HEK293T (cell line): Measurements from ENCODE around the gene ENOSF1.
A peak's percentile ranks its signal among the peaks of the same experiment; 100 is the strongest.

Source experiments
- CTCF ChIA-PET: fragments of 350-600 bp; formaldehyde crosslinking; extraction: SDS; loops from one replicate; lab custom pipeline; 2021; ENCODE audit warnings: antibody characterized with exemption, inconsistent platforms; lab: Yijun Ruan, JAX
- POLR2A ChIA-PET: fragments of 350-600 bp; formaldehyde crosslinking; extraction: SDS; loops from one replicate; lab custom pipeline; 2020; ENCODE audit warnings: antibody characterized with exemption, inconsistent platforms; lab: Yijun Ruan, JAX
- DNase-seq: peaks from one replicate; pipeline ENCODE4 v3.0.0; 2012; ENCODE audit warnings: mixed read lengths; ENCODE audit errors: extremely low spot score
- ARNT ChIP-seq: fragments of 450-650 bp; IDR thresholded peaks from 2 replicates; pipeline ENCODE4 v1.6.1; 2017; ENCODE audit warnings: mild to moderate bottlenecking
- BHLHE40 ChIP-seq: fragments of 450-650 bp; IDR thresholded peaks from 2 replicates; pipeline ENCODE4 v1.6.1; 2016; ENCODE audit warnings: mild to moderate bottlenecking, moderate library complexity, borderline replicate concordance
- CTBP1 ChIP-seq: fragments of 450-650 bp; IDR thresholded peaks from 2 replicates; pipeline ENCODE4 v1.6.1; 2016; ENCODE audit warnings: borderline replicate concordance
- ELF4 ChIP-seq: fragments of 450-650 bp; IDR thresholded peaks from 2 replicates; pipeline ENCODE4 v1.6.1; 2017; ENCODE audit warnings: antibody characterized with exemption
- FOXA1 ChIP-seq: fragments of 450-650 bp; IDR thresholded peaks from 2 replicates; pipeline ENCODE4 v1.6.1; 2016; ENCODE audit warnings: mild to moderate bottlenecking
- FOXK2 ChIP-seq: fragments of 450-650 bp; IDR thresholded peaks from 2 replicates; pipeline ENCODE4 v1.6.1; 2016; ENCODE audit warnings: mild to moderate bottlenecking
- FOXM1 ChIP-seq: fragments of 450-650 bp; IDR thresholded peaks from 2 replicates; pipeline ENCODE4 v1.6.1; 2017; ENCODE audit warnings: mild to moderate bottlenecking, borderline replicate concordance
- HDGF ChIP-seq: fragments of 450-650 bp; IDR thresholded peaks from 2 replicates; pipeline ENCODE4 v1.6.1; 2017; ENCODE audit warnings: antibody characterized with exemption, borderline replicate concordance
- L3MBTL2 ChIP-seq: fragments of 450-650 bp; conservative IDR thresholded peaks from 2 replicates; pipeline ENCODE4 v1.6.1; 2016; ENCODE audit warnings: mild to moderate bottlenecking
- LEF1 ChIP-seq: fragments of 450-650 bp; IDR thresholded peaks from 2 replicates; pipeline ENCODE4 v1.6.1; 2017; ENCODE audit warnings: mild to moderate bottlenecking, borderline replicate concordance
- NFRKB ChIP-seq: fragments of 450-650 bp; IDR thresholded peaks from 2 replicates; pipeline ENCODE4 v1.6.1; 2016; ENCODE audit warnings: mild to moderate bottlenecking, moderate library complexity
- PKNOX1 ChIP-seq: fragments of 450-650 bp; IDR thresholded peaks from 2 replicates; pipeline ENCODE4 v1.6.1; 2016
- SP1 ChIP-seq: fragments of 450-650 bp; IDR thresholded peaks from 2 replicates; pipeline ENCODE4 v1.6.1; 2017
- SUZ12 ChIP-seq: fragments of 450-650 bp; IDR thresholded peaks from 2 replicates; pipeline ENCODE4 v1.6.1; 2016; ENCODE audit warnings: mild to moderate bottlenecking
- TARDBP ChIP-seq: fragments of 450-650 bp; IDR thresholded peaks from 2 replicates; pipeline ENCODE4 v1.6.1; 2016
- ZNF384 ChIP-seq: fragments of 450-650 bp; IDR thresholded peaks from 2 replicates; pipeline ENCODE4 v1.6.1; 2016

ENOSF1 gene

GRCh38 chr18:658947-659533, 53.4 kb downstream of the ENOSF1 start:
- TF ChIP-seq NFRKB, result no peak
- no peak for TF ChIP-seq SUZ12
- no peak for TF ChIP-seq FOXM1
- TF ChIP-seq PKNOX1, result no peak
- TF ChIP-seq TARDBP, result no peak
- no peak for TF ChIP-seq SP1
- no peak for TF ChIP-seq L3MBTL2
- no peak for TF ChIP-seq HDGF
- TF ChIP-seq CTBP1, result no peak
- no peak for TF ChIP-seq LEF1
- DNase-seq, result no peak
- POLR2A ChIA-PET, result interaction anchor here (0.8 to 1.7 kb wide), 7 partner anchors 9 to 397 kb away, joined by 3 to 7 read pairs (median 5); no protein-coding TSS in a partner anchor
- CTCF ChIA-PET, result no interaction called here

GRCh38 chr18:658001-658946, 54.2 kb downstream of the ENOSF1 start:
- TF ChIP-seq FOXA1 (no peak), FOXK2 (no peak), SP1 (no peak), SUZ12 (no peak), TARDBP (no peak), ZNF384 (no peak), BHLHE40 (no peak), ELF4 (no peak), FOXM1 (no peak), CTBP1 (no peak), ARNT (no peak), HDGF (no peak), PKNOX1 (no peak), NFRKB (no peak)
- DNase-seq, result peak; percentile 60
- CTCF ChIA-PET, result interaction anchor here (0.7 kb wide), 1 partner anchor 38 kb away, joined by 4 read pairs; no protein-coding TSS in a partner anchor

GRCh38 chr18:657311-658000, 55.0 kb downstream of the ENOSF1 start, which contains the start of gene TYMS:
TYMS (plus strand) TSS chr18:657653; CDS start chr18:657743, 90 bp downstream.
- POLR2A ChIA-PET, result interaction anchor here (0.7 to 2.2 kb wide), 14 partner anchors 8 to 390 kb away, joined by 3 to 10 read pairs (median 4); partner anchors contain the start of gene THOC1
- CTCF ChIA-PET, result interaction anchor here (0.7 kb wide), 1 partner anchor 37 kb away, joined by 4 read pairs; no protein-coding TSS in a partner anchor
- TF ChIP-seq BHLHE40 (no peak), ZNF384 (no peak), ELF4 (no peak), NFRKB (no peak), FOXK2 (no peak), CTBP1 (0 out of 2 replicates have a peak, but pooled peaks have one; percentile 9), FOXA1 (no peak), SP1 (no peak), PKNOX1 (no peak)
- peak; percentile 64 for DNase-seq

More at GRCh38 chr18:658001-658946, 54.2 kb downstream of the ENOSF1 start:
- POLR2A ChIA-PET, result interaction anchor here (0.7 to 2.2 kb wide), 19 partner anchors 8 to 1469 kb away, joined by 3 to 10 read pairs (median 3); partner anchors contain the start of gene THOC1

- ChIA-PET POLR2A (no interaction called here), CTCF (no interaction called here)
- no peak for TF ChIP-seq LEF1
- TF ChIP-seq PKNOX1, result no peak
- no peak for TF ChIP-seq HDGF
- TF ChIP-seq FOXA1, result no peak
- no peak for TF ChIP-seq CTBP1
- no peak for TF ChIP-seq ZNF384
- TF ChIP-seq SUZ12, result no peak
- TF ChIP-seq L3MBTL2, result no peak
- TF ChIP-seq FOXM1, result no peak
- TF ChIP-seq BHLHE40, result no peak
- TF ChIP-seq SP1, result no peak
- TF ChIP-seq TARDBP, result no peak
- no peak for TF ChIP-seq ELF4
- no peak for TF ChIP-seq NFRKB
- TF ChIP-seq FOXK2, result no peak
- no peak for DNase-seq
Observed at GRCh38 chr18:655445-655844, 57.0 kb downstream of the ENOSF1 start.
